ENCODE data around the gene SNX30.

Gene SNX30

DNA sequence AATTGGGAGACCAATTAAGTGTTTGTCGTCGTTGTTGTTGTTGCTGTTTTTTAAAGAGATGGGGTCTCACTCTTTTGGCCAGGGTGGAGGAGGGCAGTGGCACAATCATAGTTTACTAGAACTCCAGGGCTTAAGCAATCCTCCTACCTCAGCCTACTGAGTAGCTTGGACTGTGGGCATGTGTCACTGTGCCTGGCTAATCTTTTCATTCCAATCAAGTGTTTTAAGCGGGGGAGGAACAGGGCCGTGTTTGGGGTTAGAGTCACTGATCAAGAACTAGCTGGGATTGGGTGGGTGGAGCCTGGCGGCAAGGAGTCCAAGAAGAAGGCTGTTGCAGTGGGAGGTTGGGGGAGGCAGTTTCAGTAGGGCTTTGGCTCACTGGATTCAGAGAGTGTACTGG, 13.8 kb downstream of the SNX30 start:
- TF ChIP-seq CREB1 (IDR thresholded peaks at IDR 0.05; ENCODE audit: low read depth), result no peak
- TF ChIP-seq TAF1 (IDR thresholded peaks at IDR 0.05; ENCODE audit: low read depth), result no peak
- TF ChIP-seq CEBPB (IDR thresholded peaks at IDR 0.05), result no peak
- no peak for TF ChIP-seq TEAD4 (IDR thresholded peaks at IDR 0.05)
- TF ChIP-seq USF1 (IDR thresholded peaks at IDR 0.05), result no peak
- no peak for TF ChIP-seq NFIC (IDR thresholded peaks at IDR 0.05)
- no peak for TF ChIP-seq EP300 (IDR thresholded peaks at IDR 0.05; ENCODE audit: borderline replicate concordance)
- no peak for TF ChIP-seq EGR1 (IDR thresholded peaks at IDR 0.05)
- TF ChIP-seq YY1 (IDR thresholded peaks at IDR 0.05; ENCODE audit: low read depth), result no peak
- no peak for TF ChIP-seq RAD21 (IDR thresholded peaks at IDR 0.05; ENCODE audit: low read depth)
- no peak for TF ChIP-seq TCF12 (IDR thresholded peaks at IDR 0.05; ENCODE audit: low read depth)
- TF ChIP-seq FOXM1 (IDR thresholded peaks at IDR 0.05; ENCODE audit: borderline replicate concordance, low read depth), result no peak
- TF ChIP-seq ZBTB7A (IDR thresholded peaks at IDR 0.05; ENCODE audit: low read depth), result no peak

DNA sequence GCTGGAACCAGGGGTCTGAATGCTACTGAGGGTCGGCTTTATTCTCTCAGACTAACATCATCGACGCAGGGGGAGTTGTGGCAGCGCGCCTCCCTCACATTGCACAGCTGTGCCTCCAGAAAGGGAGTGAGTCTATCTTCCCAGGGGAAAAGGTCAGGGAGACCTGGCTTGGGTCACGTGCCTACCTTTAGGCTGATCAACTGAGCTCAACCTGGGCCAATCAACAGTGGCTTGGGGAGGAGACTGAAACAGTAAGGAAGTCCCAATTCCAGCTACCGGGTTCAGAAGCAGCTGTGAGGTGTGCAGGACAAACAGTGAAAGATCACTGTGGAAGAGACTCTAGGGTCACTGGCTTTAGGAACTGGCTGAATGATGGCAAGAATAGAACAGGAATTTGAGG, 14.3 kb downstream of the SNX30 start:
- TF ChIP-seq CREB1 (IDR thresholded peaks at IDR 0.05; ENCODE audit: low read depth) (no peak), USF1 (IDR thresholded peaks at IDR 0.05) (peak; percentile 91)
- TF ChIP-seq, protein P1, sequence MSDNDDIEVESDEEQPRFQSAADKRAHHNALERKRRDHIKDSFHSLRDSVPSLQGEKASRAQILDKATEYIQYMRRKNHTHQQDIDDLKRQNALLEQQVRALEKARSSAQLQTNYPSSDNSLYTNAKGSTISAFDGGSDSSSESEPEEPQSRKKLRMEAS (IDR thresholded peaks at IDR 0.05), result no peak

- TF ChIP-seq, protein P1 (IDR thresholded peaks at IDR 0.05), result no peak
- TF ChIP-seq USF1 (IDR thresholded peaks at IDR 0.05), result no peak
- TF ChIP-seq TAF1 (IDR thresholded peaks at IDR 0.05; ENCODE audit: low read depth), result no peak
- TF ChIP-seq FOXM1 (IDR thresholded peaks at IDR 0.05; ENCODE audit: borderline replicate concordance, low read depth), result no peak
- TF ChIP-seq TEAD4 (IDR thresholded peaks at IDR 0.05), result no peak
Observed at GRCh38 chr9:112765281-112765680, 14.7 kb downstream of the SNX30 start.

- TF ChIP-seq EGR1 (IDR thresholded peaks at IDR 0.05) (no peak), YY1 (IDR thresholded peaks at IDR 0.05; ENCODE audit: low read depth) (no peak), ZBTB7A (IDR thresholded peaks at IDR 0.05; ENCODE audit: low read depth) (no peak), NFIC (IDR thresholded peaks at IDR 0.05) (no peak)
Observed at GRCh38 chr9:112771359-112772214, 21.0 kb downstream of the SNX30 start.

DNA sequence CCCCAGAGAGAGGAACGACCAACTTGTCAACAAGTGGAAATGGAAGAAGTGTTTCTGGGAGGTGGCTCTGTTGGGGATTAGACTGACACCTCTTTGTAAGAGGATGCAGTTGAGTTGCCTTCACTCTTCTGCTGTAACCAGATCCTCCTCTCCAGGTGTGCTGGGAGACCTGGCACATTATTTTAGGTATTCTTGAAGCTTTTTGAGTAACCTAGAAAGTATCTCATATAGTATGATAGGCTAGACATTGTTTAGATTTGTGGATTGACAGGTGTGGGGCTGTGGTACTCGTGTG, 21.6 kb downstream of the SNX30 start:
- TF ChIP-seq FOXM1 (IDR thresholded peaks at IDR 0.05; ENCODE audit: borderline replicate concordance, low read depth) (no peak), TAF1 (IDR thresholded peaks at IDR 0.05; ENCODE audit: low read depth) (no peak), CEBPB (IDR thresholded peaks at IDR 0.05) (no peak), EGR1 (IDR thresholded peaks at IDR 0.05) (no peak), ZBTB7A (IDR thresholded peaks at IDR 0.05; ENCODE audit: low read depth) (no peak), TCF12 (IDR thresholded peaks at IDR 0.05; ENCODE audit: low read depth) (no peak), USF1 (IDR thresholded peaks at IDR 0.05) (no peak), YY1 (IDR thresholded peaks at IDR 0.05; ENCODE audit: low read depth) (no peak), REST (IDR thresholded peaks at IDR 0.05; ENCODE audit: low read depth) (no peak), TEAD4 (IDR thresholded peaks at IDR 0.05) (no peak)

DNA sequence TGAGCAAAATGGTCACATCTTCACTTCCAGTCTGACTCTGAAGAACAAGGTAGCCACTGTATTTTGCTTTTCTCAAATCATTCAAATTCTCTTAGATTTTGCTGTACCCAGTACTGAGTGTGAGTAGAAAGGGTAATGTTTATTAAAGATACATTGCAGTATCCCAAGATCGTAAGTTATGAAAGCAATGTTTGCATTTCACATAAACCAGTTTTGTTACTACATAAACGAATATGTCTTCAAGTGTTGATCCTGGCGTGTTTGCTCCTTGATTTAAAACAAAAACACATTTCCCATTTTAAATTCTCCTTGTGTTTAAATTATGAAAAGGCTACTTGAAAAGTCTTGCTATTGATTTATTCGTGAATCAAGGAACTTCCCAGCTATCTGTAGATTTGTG, 22.0 kb downstream of the SNX30 start:
- TF ChIP-seq ZBTB7A (IDR thresholded peaks at IDR 0.05; ENCODE audit: low read depth) (no peak), FOXM1 (IDR thresholded peaks at IDR 0.05; ENCODE audit: borderline replicate concordance, low read depth) (no peak), TCF12 (IDR thresholded peaks at IDR 0.05; ENCODE audit: low read depth) (no peak), EP300 (IDR thresholded peaks at IDR 0.05; ENCODE audit: borderline replicate concordance) (no peak), YY1 (IDR thresholded peaks at IDR 0.05; ENCODE audit: low read depth) (no peak), USF1 (IDR thresholded peaks at IDR 0.05) (no peak), EGR1 (IDR thresholded peaks at IDR 0.05) (no peak), RAD21 (IDR thresholded peaks at IDR 0.05; ENCODE audit: low read depth) (no peak)
- TF ChIP-seq, protein P1 (IDR thresholded peaks at IDR 0.05), result no peak

Measured in Ishikawa (cell line).